Thyroid gland (tissue), 4 donors: ENCODE results near the gene CMC1.

ENCODE experiments used
- POLR2A ChIP-seq, 2 donors: fragments of 450-650 bp; IDR thresholded peaks; one replicate each; pipeline ENCODE4 v1.6.1; 2017; ENCODE audit warnings: antibody characterized with exemption in 2 of 2, mild to moderate bottlenecking in 2 of 2, moderate library complexity in 1 of 2
- TF ChIP-seq, protein P1 (sequence below), 6 experiments: fragments of 200-600 bp in 3 of 6; fragments of 450-650 bp in 3 of 6; sonication (generic) in 3 of 6; IDR thresholded peaks; one replicate each; pipeline ENCODE4 v1.5.1; 2016 to 2019; ENCODE audit warnings: antibody characterized with exemption in 6 of 6, mild to moderate bottlenecking in 2 of 6, inconsistent platforms in 1 of 6, moderate library complexity in 1 of 6

GRCh38 chr3:28265641-28266040 lies 24.2 kb downstream of the CMC1 start:
- no peak for TF ChIP-seq POLR2A (IDR thresholded peaks at IDR 0.05)
- TF ChIP-seq, protein P1, sequence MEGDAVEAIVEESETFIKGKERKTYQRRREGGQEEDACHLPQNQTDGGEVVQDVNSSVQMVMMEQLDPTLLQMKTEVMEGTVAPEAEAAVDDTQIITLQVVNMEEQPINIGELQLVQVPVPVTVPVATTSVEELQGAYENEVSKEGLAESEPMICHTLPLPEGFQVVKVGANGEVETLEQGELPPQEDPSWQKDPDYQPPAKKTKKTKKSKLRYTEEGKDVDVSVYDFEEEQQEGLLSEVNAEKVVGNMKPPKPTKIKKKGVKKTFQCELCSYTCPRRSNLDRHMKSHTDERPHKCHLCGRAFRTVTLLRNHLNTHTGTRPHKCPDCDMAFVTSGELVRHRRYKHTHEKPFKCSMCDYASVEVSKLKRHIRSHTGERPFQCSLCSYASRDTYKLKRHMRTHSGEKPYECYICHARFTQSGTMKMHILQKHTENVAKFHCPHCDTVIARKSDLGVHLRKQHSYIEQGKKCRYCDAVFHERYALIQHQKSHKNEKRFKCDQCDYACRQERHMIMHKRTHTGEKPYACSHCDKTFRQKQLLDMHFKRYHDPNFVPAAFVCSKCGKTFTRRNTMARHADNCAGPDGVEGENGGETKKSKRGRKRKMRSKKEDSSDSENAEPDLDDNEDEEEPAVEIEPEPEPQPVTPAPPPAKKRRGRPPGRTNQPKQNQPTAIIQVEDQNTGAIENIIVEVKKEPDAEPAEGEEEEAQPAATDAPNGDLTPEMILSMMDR (IDR thresholded peaks at IDR 0.05), result no peak
